NCI-H526 (cell line): ENCODE measurements around the gene VIPR1.

Source experiments
- DNase-seq, 2 experiments: peaks; one replicate each; lab custom pipeline; 2025; lab: John Stamatoyannopoulos, UW

VIPR1 gene, protein sequence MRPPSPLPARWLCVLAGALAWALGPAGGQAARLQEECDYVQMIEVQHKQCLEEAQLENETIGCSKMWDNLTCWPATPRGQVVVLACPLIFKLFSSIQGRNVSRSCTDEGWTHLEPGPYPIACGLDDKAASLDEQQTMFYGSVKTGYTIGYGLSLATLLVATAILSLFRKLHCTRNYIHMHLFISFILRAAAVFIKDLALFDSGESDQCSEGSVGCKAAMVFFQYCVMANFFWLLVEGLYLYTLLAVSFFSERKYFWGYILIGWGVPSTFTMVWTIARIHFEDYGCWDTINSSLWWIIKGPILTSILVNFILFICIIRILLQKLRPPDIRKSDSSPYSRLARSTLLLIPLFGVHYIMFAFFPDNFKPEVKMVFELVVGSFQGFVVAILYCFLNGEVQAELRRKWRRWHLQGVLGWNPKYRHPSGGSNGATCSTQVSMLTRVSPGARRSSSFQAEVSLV

DNA sequence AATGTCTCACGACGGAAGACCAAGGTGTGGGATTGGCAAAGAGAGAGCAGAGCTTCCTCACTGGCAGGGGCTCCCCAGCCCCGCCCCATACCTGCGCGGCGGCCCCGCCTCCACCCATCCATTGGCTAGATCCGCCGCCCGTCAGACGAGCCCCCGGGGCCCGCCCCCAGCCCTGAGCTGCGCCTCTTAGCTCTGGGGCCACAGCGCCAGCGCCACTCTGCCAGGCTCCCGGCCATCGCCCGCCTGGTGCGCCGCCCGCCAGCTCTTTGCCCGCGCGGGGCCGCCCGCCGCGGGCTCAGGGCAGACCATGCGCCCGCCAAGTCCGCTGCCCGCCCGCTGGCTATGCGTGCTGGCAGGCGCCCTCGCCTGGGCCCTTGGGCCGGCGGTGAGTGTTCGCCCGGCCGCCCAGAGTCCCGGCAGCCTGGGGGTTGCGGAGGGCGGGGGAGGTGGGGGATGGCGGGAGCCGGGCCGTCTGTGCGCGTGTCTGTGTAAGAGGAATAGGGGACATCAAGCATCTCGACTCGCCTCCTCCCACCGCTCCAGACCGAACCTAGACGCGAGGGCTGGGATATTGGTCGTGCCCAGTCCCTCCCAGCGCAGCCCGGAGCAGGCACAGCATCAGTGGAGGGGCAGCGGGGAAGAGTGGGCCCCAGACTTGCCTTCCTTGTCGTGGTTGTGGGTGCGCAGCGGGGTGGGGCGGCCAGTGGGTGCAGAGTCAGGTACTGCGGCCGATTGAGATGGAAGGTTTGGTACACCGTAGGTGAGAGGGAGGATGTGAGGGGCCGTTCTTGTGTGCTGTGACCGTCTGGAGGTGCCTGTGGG lies at the start of gene VIPR1:
Gene VIPR1 (plus strand): TSS at position 215 of the 822 bp plus-strand sequence. CDS start 93 bp downstream, at position 308.
- peak; percentile 81 to 92 for DNase-seq

DNA sequence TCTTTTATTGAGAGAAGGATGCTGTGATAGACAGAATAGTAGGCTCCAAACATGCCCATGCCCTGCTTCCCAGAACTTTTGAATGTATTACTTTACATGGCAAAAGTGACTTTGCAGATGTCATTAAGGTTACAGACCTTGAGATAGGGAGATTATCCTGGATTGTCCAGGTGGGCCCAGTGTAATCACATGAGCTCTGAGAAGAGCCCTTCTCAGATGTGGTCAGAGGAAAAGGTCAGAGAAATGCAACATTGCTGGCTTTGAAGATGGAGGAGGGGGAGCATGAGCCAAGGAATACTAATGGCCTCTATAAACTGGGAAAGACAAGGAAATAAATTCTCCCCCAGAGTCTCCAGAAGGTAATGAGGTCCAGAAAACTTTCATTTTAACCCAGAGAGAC lies 46.2 kb upstream of the VIPR1 start:
- DNase-seq: no peak

DNA sequence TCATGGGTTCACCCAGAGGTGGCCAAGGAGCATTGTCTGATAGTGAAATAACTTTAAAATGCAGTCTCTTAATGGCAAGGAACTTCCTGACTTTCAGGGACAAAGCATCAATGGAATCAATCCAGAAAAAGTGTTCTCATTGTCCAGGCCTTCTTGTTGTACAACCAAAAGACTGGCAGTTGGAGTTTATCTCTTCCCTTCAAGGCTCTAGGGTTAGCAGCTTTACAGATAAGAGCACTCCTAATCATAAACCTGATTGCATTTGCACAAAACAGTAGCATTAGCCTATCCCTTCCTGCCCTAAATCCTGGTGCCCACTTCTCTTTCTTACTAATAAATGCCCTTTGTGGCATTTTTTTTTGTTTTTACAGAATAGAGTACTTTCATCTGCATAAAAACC lies 43.3 kb upstream of the VIPR1 start:
- no peak for DNase-seq

DNA sequence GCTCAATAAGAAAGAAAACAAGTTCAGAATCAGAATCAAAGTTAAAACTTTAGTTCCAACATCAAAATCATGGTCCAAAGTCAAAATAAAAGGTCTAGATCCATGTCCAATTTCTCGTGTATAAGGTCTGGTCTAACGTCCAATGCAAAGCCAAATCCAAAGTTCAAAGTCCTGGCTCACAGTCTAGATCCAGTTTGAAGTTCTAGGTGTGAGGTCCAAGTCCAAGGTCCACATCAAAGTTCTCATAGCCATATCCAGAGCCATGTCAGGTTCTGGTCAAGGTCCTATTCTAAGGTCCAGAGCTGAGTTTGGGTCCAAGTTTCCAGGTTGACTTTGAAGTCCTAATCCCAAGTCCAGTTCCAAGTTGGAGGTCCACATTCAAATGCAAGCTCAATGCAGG lies 40.7 kb upstream of the VIPR1 start:
- no peak for DNase-seq

DNA sequence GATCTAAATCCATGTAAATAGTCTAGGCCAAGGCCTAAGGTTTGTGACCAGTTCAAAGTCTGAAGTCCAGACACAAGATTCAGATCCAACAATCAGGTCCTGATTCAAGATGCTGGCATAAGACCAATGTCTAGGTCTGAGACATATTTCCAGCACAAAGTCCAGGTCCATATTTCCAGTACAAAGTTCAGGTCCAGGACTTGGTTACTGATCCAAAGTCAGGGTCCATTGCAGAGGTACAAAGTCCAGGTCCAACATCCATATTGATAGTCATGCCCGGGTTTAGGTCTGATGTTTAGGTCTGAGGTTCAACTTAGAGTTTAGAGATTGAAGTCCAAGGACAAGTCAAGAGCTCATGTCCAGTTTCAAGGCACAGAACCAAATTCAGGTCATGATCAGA lies 39.4 kb upstream of the VIPR1 start:
- DNase-seq: no peak

DNA sequence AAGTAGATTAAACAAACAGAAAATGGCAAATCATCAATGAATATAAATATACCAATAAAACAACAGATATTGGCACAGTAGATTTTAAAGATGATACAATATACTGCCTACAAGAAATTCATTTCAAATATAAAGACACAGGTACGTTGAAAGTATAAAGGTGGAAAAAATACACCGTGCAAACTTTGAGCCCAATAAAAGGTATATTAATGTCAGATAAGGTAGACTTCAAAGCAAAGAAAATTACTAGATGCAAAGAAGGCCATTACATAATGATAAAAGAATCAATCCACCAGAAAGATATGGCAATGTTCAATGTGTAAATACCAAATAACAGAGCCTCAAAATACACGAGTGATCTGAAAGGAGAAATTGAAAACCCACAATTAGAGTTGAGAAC lies 34.3 kb upstream of the VIPR1 start:
- no peak for DNase-seq

DNA sequence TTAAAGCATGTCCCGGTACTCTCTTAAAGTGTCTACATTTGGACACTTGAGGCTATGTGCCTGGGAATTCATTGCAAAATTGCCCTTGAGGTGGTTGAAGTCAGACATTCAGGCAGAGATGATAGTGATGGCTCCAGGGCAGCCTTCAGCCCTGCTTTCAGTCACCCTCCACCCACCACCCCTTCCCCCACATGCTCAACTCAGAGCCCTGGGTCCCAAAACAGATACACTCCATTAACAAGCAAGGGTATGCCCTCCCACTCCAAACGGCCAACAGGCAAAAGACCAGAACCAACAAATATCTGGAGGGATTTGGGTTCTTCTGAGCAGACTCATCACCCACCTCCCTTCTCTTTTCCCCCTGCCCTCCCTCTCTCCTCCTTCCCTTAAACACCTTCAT lies 29.9 kb upstream of the VIPR1 start:
- no peak for DNase-seq

DNA sequence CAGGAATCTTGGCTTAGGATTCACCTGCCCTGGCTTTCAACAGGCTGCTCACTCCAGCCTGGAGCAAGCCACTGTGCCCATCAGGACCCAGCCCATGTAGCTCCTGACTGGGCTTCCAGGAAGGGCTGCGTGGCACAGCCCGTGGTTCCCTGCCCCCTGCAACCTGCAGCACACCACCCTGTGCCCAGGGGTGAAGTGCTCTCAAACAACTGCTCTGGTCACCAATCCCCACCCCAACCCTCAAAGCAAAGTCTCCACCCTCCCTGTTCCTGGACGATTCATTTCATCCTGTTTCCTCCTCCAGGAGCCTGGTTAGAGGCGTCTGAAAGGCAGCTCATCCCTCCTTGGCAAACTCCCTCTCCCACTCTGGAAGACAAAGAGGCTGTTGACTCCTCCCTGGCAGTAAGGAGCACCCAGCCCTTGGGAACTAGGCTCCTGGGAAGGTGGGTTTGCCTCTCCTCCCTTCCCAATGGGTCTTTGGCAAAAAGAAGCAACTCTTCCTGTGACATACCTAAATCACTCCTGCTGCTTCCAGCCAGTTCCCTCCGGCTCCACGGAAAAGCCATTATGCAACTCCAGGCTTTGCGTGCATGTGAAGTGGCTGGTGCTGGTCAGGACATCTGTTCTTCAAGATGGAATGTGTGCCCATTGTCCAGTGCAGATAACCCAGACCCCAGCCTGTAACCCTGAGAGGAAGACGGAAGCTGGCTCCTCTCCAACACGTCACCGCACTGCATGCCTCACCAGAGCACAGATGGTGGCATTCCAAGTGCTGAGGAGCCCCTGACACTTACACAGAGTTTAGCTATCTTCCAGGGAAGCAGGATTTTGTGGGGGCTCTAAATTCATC lies 29.1 kb upstream of the VIPR1 start:
- DNase-seq: no peak

DNA sequence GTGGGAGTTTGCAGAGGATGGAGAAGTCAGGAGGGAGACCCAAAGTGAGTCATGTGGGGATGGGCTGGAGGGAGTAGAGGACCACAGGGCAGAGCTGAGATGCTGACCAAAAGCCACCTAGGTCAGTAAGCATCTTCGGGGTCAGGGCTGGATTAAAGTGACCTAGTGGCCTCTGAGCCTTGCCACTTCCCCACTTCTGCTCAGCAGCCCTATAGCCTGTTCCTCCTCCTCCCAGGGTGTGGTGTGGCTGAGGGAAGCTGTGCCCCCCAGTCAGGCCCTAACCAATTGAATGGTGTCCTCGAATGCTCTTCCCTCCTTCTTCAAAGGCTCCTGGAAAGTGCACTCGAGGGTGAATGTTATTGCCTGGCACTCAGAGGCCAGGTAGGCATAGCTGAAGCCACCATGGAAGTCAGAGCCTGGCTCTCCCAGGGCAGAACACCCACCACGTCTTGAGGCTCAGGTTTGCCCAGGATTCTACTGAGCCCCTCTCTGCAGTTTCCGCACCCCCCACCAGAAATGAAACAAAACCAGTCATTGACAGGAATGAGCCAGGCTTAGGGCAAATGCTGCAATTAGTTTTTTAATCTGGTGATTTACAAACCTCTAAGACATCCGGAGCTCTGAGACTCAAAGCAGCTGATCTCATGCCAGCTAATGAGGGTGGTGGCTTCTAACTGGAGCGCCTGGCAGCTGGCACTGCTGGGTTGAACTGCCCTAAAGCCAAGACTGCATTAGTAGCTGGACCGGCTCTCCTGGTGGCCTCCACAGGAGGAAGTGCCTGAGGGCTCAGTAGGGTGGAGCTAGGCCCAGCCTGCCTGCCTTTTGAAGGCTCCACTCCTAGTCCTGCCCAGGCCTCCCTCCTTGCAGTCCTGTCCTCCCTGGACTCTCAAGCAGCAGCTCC lies 26.0 kb upstream of the VIPR1 start:
- DNase-seq: no peak

DNA sequence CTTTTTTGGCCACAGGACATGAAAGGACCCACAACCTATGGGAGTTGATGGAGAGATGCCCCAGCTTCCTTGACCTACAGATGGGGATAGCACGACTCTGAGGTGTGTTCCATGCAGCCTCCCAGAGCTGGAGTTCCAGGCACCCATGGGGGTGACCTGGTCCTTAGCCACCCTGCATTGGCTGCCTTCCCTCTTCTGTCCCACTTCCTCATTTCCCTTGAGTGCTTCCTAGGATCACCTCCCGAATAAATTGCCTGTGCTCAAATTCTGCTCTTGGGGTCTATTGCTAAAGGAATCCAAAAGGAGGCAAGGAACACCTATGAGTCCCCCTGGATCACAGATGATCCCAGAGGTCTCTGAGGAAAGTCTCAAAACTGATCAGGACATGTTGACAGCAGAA lies 24.7 kb upstream of the VIPR1 start:
- DNase-seq: no peak

DNA sequence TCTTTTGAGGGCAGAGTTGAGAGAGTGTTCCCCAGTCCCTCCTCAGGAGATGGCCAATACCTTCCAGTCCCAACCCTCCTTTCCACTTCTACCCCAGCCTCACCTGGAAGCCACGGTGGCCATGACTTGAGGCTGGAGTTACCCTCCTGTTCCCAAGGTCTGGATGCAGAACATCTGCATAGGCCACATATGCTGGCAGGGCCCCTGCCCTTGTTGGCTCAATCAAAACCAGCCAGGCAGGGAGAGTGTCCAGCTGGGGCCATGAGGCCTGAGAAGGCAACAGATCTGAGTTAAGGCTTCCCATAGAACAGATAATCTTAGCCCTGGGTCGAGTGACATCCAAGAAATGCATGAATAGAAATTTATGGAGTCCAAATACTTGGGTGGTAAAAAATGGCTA lies 23.6 kb upstream of the VIPR1 start:
- DNase-seq: no peak

DNA sequence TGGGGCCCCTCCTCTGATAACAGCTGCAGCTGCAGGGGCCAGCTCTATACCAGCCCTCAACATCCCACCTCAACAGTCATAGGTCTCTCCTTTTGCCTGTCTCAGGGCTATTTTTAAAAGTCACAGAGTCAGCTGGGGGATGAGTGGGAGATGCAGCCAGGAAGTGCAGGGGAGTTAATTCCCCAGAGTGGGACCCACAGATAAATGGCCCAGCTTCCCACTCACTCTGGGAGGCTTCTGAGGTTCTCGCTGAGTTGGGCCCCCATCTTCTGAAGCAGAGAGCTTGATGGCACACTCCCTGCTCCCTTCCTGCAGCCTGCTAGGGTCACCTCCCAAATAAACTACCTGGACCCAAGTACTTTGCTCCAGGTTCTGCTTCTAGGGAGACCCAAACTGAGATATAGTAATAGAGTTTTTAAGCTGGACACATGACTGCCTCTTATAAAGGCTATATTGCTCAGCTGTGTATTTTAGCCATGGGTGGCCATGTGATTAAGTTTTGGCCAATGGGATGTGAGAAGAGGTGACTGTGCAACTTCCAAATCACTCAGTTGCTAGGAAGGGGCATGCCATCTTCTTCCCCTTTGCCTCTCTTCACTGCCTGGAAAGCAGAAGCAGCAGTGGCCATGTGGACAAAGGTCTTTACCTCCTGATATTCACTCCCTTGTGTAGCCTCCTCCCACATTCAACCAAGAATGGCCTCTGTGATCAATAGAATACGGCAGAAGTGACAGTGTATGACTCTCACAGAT lies 15.5 kb upstream of the VIPR1 start:
- no peak for DNase-seq

DNA sequence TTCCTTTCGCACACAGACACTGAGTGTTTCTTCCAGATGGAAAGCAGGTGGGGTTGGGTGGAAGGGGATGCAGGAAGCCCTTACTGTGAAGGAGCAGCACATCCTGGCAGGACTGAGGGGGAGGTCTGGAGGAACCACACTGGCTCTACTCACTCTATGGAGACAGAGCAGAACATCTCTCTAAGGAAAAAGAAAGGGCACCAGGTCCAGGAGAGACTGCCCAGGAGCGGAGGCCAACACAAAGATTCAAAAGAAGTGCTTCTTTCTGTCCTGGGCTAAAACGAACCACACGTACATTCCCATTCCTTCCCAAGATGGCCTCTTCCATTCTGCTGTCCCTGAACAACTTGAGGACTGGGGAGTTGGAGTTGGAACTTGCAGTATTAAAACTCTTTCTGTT lies 13.8 kb upstream of the VIPR1 start:
- DNase-seq: no peak

DNA sequence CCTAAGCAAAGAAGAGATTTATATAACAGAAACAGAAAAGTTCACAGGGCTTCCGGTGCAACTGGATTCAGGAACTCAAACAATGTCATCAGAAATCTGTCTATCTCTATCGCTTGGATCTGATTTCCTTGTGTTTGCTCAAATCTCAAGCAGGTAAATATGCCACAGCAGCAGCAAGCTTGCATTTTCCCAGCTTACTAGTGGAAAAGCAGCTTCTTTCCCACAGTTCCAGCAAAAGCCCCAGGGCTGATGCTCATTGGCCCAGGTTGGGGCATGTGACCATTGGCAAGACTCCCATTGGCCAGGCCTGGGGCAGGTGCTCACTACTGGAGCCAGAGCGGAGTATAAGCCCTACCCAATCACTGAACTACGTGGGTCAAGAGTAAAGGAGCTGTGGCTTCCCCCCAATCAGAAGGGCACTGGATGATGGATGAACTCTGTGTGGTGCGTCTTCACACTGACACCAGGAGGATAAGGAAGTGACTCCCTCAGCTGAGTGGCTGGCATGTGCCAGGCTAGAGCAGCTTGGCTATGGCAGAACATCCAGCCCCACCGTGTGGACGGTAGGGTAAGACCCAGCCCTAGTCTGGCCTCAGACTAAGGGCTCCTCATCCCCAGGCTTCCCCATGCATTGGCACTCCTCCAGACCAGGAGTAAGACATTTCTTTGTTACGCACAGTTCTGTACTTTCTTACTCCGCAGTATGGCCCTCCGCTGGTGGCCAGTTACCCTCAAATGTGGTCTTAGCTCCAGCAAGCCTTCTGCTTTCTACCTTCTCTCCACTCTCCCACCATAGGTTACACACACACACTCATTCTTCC lies 13.1 kb upstream of the VIPR1 start:
- no peak for DNase-seq

DNA sequence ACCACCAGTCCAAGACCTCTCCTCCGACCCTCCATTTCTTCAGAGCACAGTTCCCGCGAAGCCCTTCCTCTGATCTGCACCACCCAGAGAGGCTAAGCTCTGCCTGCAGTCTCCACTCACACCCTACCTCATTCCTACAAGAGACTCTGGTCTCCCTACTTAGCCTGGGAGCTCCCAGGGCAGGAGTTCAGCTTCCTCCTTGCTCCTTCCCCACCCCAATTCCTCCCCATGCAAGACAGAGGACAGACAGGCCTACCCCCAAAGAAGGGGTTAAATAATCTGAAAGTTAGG lies 12.6 kb upstream of the VIPR1 start:
- no peak for DNase-seq

DNA sequence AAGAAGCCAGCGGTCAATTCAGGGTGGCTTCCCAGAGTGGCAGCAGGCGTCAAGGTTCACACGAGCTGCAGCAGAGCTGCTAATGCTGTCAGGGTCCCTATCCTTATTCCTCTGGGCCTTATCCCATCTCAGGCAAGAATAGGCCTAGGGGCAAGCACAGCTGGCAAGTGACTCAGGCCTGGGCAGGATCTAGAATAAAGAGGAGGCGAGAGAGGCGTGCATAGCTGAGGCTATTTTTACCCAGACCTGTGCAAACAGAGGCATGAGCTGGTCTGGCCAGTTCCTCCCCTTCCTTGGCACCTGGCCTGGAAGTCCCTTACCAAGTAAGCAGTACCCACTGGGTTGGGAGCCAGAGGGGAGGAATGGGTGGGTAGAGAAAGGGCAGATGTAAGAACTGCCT lies 12.2 kb upstream of the VIPR1 start:
- DNase-seq: no peak

DNA sequence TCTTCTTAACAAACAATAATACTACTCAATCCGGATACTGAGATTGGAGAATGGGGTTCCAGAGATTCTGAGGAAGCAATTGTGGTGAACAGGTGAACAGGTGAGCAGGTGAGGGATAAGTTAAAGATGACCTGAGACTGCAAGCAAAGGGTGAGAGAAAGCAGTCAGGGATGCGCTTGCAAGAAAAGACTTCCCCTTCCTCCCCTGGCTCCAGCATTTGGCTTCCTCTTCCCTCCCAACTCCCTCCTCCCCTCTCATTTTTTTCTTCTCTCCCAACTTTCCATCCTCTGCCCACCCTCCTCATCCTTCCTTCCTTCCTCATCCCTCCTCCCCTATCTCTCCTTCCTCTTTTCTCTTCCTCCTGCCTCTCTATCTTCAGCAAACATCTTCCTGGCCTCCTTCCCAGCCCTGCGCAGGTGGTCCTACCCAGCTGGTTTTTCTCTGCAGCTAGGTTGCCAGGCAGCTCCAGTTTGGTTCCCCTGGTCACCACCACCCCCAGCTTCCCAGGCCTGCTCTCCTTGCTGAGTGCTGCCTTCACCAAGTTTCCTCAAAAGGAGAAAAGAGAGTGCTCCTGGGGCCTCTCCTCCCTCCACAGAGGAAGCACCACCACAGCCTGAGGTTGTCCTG lies 10.4 kb upstream of the VIPR1 start:
- DNase-seq: no peak

DNA sequence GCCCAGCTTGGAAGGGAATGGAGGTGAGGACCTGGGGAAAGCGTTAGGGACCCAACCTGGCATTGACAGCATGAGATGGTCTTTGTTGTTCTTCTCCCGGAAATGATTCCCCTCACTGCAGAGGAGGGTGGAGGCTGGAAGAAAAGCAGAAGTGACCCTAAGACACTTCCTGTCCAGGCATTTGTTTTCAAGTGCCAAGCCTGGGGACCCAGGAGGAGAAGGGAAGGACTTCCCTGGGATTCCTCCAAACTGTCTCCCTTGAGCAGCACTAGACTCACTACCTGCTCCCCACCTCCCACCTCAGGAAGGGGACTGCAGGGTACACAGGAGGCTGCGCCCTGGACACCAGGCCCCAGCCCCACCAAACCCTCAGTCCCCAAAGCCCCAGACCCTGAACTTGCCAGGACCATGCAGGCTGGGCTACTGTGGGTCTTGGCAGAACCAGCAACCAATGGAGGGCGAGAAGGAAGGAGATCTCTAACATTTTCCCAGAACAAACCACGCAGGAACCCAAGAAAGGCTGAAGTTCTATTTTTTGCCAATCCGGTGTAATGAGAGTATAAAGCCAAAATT lies 9.8 kb upstream of the VIPR1 start:
- DNase-seq: no peak
